ENCODE results near the gene ASCC3.

GRCh38 chr6:100678027-100678426 is 203.1 kb downstream of the ASCC3 start:
- TF ChIP-seq CTCF (IDR thresholded peaks at IDR 0.05; ENCODE audit: low read depth, low read length, poor library complexity, severe bottlenecking): no peak
- TF ChIP-seq EZH2phosphoT487 (IDR thresholded peaks at IDR 0.05; ENCODE audit: borderline replicate concordance, low read length): no peak

Data from DOHH2 (cell line).